Measurements from ENCODE around the gene HIVEP3. TPM values are rescaled to one million over a fixed set of nuclear protein-coding genes. Genes with fewer than 3 reads are reported as not detected.

Gene HIVEP3
- polyA plus RNA-seq, 1 donor (not counting 4 experiments of a cell fraction or from before 2014, with no cell fraction given) = 1.1 TPM

DNA sequence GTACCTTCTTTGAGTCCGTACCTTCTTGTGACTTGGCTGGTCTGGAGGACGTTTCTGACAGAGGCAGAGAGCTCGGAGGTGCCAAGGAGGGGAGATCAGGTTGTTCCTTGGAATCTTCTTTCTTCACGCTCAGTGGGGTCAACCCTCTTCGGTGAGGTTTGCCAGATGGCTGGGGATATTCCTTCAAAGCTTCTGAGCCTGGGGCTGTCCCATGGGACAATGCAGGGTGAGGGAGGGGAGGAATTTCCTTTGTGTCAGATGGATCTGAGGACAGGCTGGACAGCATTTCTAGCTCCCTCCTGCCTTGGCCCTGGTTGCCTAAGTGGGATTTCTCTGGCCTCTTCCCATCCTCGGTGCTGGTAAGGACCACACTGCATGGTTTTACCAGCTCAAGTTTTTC is 338.7 kb downstream of the HIVEP3 start:
- H3K4me2 ChIP-seq (ENCODE audit: control insufficient read depth, extremely low read depth, insufficient read depth, low read depth, low read length) = no peak overlapping the region
- no peaks in the 10 kb centered on the region for H3K9me1 ChIP-seq (ENCODE audit: control insufficient read depth, extremely low read depth, insufficient read depth, low read length)
- no peak for DNase-seq (ENCODE audit: low read depth, low spot score)
- H3K36me3 ChIP-seq (ENCODE audit: control insufficient read depth in 2 of 2, extremely low read depth in 1 of 2, insufficient read depth in 2 of 2, low read length in 2 of 2) = no peaks in the 10 kb centered on the region
- TF ChIP-seq EZH2 (IDR thresholded peaks at IDR 0.05; ENCODE audit: low read length) (no peak), CTCF (optimal IDR thresholded peaks at IDR 0.05 in 1 of 3, IDR thresholded peaks at IDR 0.05 in 1 of 3, conservative IDR thresholded peaks at IDR 0.05 in 1 of 3; ENCODE audit: extremely low read depth in 1 of 3, insufficient read depth in 2 of 3, low read length in 3 of 3) (no peak)
- no peak overlapping the region for H2AFZ ChIP-seq (ENCODE audit: control insufficient read depth, low read length)
- no peak overlapping the region for H3K9ac ChIP-seq (ENCODE audit: control insufficient read depth, extremely low read depth, insufficient read depth, low read length)
- no peak overlapping the region for H3K4me3 ChIP-seq (ENCODE audit: control insufficient read depth in 2 of 3, extremely low read depth in 1 of 3, insufficient read depth in 2 of 3, low read depth in 1 of 3, low read length in 3 of 3)
- no peaks in the 10 kb centered on the region for H3K4me1 ChIP-seq (ENCODE audit: control insufficient read depth, extremely low read depth, insufficient read depth, low read length)
- H3K27me3 ChIP-seq (ENCODE audit: control insufficient read depth, extremely low read depth, insufficient read depth, low read length) = no peaks in the 10 kb centered on the region
- dilution Hi-C loops (cut with MboI; ENCODE audit: extremely low pct_ligation_motif_present, low sequenced_read_pairs) = no loop called here
- H4K20me1 ChIP-seq (ENCODE audit: control insufficient read depth, extremely low read depth, insufficient read depth, low read length) = no peaks in the 10 kb centered on the region
- H3K27ac ChIP-seq (ENCODE audit: control insufficient read depth, insufficient read depth, low read length) = no peak overlapping the region
- H3K79me2 ChIP-seq (ENCODE audit: control insufficient read depth, insufficient read depth, low read length) = no peaks in the 10 kb centered on the region
- no peak for FAIRE-seq
- no peaks in the 10 kb centered on the region for H3K9me3 ChIP-seq (ENCODE audit: control insufficient read depth, low read depth, low read length)

- Histone ChIP-seq H3K27ac (ENCODE audit: control insufficient read depth, insufficient read depth, low read length) (no peak overlapping the region), H3K4me2 (ENCODE audit: control insufficient read depth, extremely low read depth, insufficient read depth, low read depth, low read length) (no peak overlapping the region), H4K20me1 (ENCODE audit: control insufficient read depth, extremely low read depth, insufficient read depth, low read length) (no peaks in the 10 kb centered on the region), H3K27me3 (ENCODE audit: control insufficient read depth, extremely low read depth, insufficient read depth, low read length) (no peaks in the 10 kb centered on the region), H3K4me3 (ENCODE audit: control insufficient read depth in 2 of 3, extremely low read depth in 1 of 3, insufficient read depth in 2 of 3, low read depth in 1 of 3, low read length in 3 of 3) (no peak overlapping the region), H3K79me2 (ENCODE audit: control insufficient read depth, insufficient read depth, low read length) (no peaks in the 10 kb centered on the region), H3K4me1 (ENCODE audit: control insufficient read depth, extremely low read depth, insufficient read depth, low read length) (no peaks in the 10 kb centered on the region), H2AFZ (ENCODE audit: control insufficient read depth, low read length) (no peak overlapping the region), H3K9ac (ENCODE audit: control insufficient read depth, extremely low read depth, insufficient read depth, low read length) (no peak overlapping the region), H3K9me3 (ENCODE audit: control insufficient read depth, low read depth, low read length) (no peaks in the 10 kb centered on the region), H3K9me1 (ENCODE audit: control insufficient read depth, extremely low read depth, insufficient read depth, low read length) (no peaks in the 10 kb centered on the region), H3K36me3 (ENCODE audit: control insufficient read depth in 2 of 2, extremely low read depth in 1 of 2, insufficient read depth in 2 of 2, low read length in 2 of 2) (no peaks in the 10 kb centered on the region)
- FAIRE-seq (no peak), DNase-seq (ENCODE audit: low read depth, low spot score) (no peak)
- TF ChIP-seq CTCF (optimal IDR thresholded peaks at IDR 0.05 in 1 of 3, IDR thresholded peaks at IDR 0.05 in 1 of 3, conservative IDR thresholded peaks at IDR 0.05 in 1 of 3; ENCODE audit: extremely low read depth in 1 of 3, insufficient read depth in 2 of 3, low read length in 3 of 3) (peak; percentile 47 to 67 (median 57)), EZH2 (IDR thresholded peaks at IDR 0.05; ENCODE audit: low read length) (no peak)
- dilution Hi-C loops (cut with MboI; ENCODE audit: extremely low pct_ligation_motif_present, low sequenced_read_pairs) = no loop called here
Observed at GRCh38 chr1:41578712-41579335, 339.9 kb downstream of the HIVEP3 start.

Measured in keratinocyte (primary cell).